ENCODE results near the gene NHLH2.

The NHLH2 gene

GRCh38 chr1:115797486-115797885 is 43.4 kb downstream of the NHLH2 start:
- DNase-seq (ENCODE audit: low read depth) = no peak

- DNase-seq (ENCODE audit: low read depth) = no peak
Observed at GRCh38 chr1:115796897-115797296, 44.0 kb downstream of the NHLH2 start.

- no peak for DNase-seq (ENCODE audit: low read depth)
Observed at GRCh38 chr1:115796036-115796435, 44.9 kb downstream of the NHLH2 start.

- DNase-seq (ENCODE audit: low read depth) = no peak
Observed at GRCh38 chr1:115794976-115795639, 45.8 kb downstream of the NHLH2 start.

GRCh38 chr1:115793162-115793561 is 47.8 kb downstream of the NHLH2 start:
- no peak for DNase-seq (ENCODE audit: low read depth)

- DNase-seq (ENCODE audit: low read depth) = no peak
Observed at GRCh38 chr1:115791816-115792215, 49.1 kb downstream of the NHLH2 start.

GRCh38 chr1:115790846-115791245 is 50.1 kb downstream of the NHLH2 start:
- no peak for DNase-seq (ENCODE audit: low read depth)

- DNase-seq (ENCODE audit: low read depth) = no peak
Observed at GRCh38 chr1:115790356-115790755, 50.6 kb downstream of the NHLH2 start.
